ENCODE data around the gene ZNF428. TPM values are rescaled to one million over a fixed set of nuclear protein-coding genes. Genes with fewer than 3 reads are reported as not detected.

ZNF428 gene
- total RNA-seq, 2 donors from 2014 or later: 51.7 to 108 TPM

GRCh38 chr19:43611788-43612187 lies 7.6 kb downstream of the ZNF428 start, which contains the start of gene SRRM5:
TSS of gene SRRM5 (plus strand) at chr19:43612088. CDS start at chr19:43612122, 34 bp downstream.
- DNase-seq (ENCODE audit: low spot score): no peak
- 93% methylated on average over 3 of the region's 3 CpGs for WGBS
- intact Hi-C loops (cut with DNase I): no loop called here
- no peaks in the 10 kb centered on the region for H3K9me3 ChIP-seq
- no peaks in the 10 kb centered on the region for H3K27me3 ChIP-seq (replicated peaks; ENCODE audit: insufficient read depth)
- no peak for TF ChIP-seq CTCF (IDR thresholded peaks at IDR 0.05)
- no peak for TF ChIP-seq POLR2A (IDR thresholded peaks at IDR 0.05)
- no peak for TF ChIP-seq POLR2AphosphoS5 (IDR thresholded peaks at IDR 0.05)
- no peak within 1 kb of the TSS for H3K4me3 ChIP-seq
- H3K36me3 ChIP-seq: no peaks in the 10 kb centered on the region
- peaks cover 3% of the 10 kb centered on the region for H3K4me1 ChIP-seq (replicated peaks)
- H3K27ac ChIP-seq: no peak within 1 kb of the TSS

DNA sequence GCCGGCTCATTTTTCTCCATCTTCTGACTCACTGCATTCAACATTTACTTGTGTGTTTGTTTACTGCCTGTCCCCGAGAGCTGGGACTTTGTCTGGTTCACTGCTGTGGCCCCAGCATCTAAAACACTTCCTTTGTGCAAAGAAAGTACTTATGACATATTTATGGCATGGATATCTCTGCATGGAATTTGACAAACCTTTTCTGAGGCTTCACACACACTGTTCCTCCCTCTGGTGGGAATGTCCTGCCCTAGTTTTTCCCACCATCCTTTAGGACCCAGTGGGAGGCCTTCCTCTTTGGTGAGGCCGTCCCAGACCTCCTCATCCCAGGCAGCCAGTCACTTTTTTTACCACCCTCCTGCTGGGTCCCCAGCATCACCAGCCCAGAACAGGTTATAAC lies 8.9 kb downstream of the ZNF428 start:
- Histone ChIP-seq H3K27ac (no peak overlapping the region), H3K4me1 (replicated peaks) (peaks cover 7% of the 10 kb centered on the region), H3K27me3 (replicated peaks; ENCODE audit: insufficient read depth) (no peaks in the 10 kb centered on the region), H3K4me3 (no peak overlapping the region), H3K9me3 (no peaks in the 10 kb centered on the region), H3K36me3 (no peaks in the 10 kb centered on the region)
- intact Hi-C loops (cut with DNase I): no loop called here
- no peak for DNase-seq (ENCODE audit: low spot score)
- WGBS: 63% methylated on average over 3 of the region's 3 CpGs
- no peak for TF ChIP-seq POLR2A (IDR thresholded peaks at IDR 0.05)
- TF ChIP-seq CTCF (IDR thresholded peaks at IDR 0.05): no peak
- no peak for TF ChIP-seq POLR2AphosphoS5 (IDR thresholded peaks at IDR 0.05)

- TF ChIP-seq POLR2AphosphoS5 (IDR thresholded peaks at IDR 0.05) (no peak), CTCF (IDR thresholded peaks at IDR 0.05) (no peak), POLR2A (IDR thresholded peaks at IDR 0.05) (no peak)
- intact Hi-C loops (cut with DNase I): no loop called here
- Histone ChIP-seq H3K36me3 (no peaks in the 10 kb centered on the region), H3K27ac (no peak overlapping the region), H3K4me1 (replicated peaks) (peaks cover 7% of the 10 kb centered on the region), H3K4me3 (no peak overlapping the region), H3K27me3 (replicated peaks; ENCODE audit: insufficient read depth) (no peaks in the 10 kb centered on the region), H3K9me3 (no peaks in the 10 kb centered on the region)
- WGBS: 86% methylated on average over 7 of the region's 7 CpGs
- DNase-seq (ENCODE audit: low spot score): no peak
These were observed 9.6 kb downstream of the ZNF428 start for GRCh38 chr19:43609872-43610271.

DNA sequence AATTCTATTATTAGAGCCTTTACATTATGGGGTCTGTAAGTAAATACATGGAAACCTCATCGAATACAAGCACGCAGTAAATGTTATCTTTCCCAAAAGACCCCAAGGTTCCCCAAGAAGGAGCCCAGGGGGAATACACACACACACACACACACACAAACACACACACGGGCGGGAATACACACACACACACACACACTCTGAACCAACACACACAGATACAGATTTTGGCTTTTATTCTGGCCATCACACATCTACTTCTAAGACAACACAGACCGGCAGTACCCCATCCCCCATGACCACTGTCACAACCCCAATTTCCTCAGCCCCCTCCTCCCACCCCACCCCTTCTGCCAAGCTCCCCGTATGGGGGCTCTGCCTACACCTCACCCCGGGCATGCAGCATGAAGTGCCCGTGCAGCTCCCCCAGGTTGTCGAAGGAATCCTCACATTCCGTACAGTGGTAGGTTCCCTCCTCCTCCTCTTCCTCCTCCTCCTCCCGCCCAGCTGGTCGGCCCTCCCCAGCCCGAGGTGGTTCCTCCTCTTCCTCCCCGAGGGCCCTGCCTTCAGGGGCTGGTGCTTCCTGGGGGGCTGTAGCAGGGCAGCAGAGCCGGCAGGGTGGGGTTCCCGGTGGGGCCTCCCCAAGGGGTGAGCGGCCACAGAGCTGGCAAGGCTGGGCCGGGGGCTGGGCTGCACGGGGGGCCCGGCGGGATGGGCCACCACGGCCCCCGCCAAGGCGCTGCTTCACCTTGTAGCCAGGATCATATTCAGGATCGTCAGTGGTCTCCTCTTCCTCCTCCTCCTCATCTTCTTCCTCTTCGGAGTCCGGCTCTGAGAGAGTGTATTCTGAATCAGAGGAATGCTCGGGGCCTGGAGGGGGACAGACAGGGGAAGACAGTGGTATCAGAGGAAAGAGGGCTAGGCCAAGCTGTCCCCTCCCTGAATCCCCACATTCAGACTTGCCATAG lies 11.9 kb downstream of the ZNF428 start:
- H3K9me3 ChIP-seq: no peaks in the 10 kb centered on the region
- H3K36me3 ChIP-seq: no peaks in the 10 kb centered on the region
- intact Hi-C loops (cut with DNase I): no loop called here
- 40% methylated on average over 26 of the region's 28 CpGs for WGBS
- H3K27ac ChIP-seq: peak overlapping the region; percentile 65 to 70
- peaks cover 7% of the 10 kb centered on the region for H3K4me1 ChIP-seq (replicated peaks)
- TF ChIP-seq POLR2AphosphoS5 (IDR thresholded peaks at IDR 0.05) (no peak), POLR2A (IDR thresholded peaks at IDR 0.05) (no peak), CTCF (IDR thresholded peaks at IDR 0.05) (no peak)
- peak overlapping the region in 1 of 2 donors; percentile 1 for H3K4me3 ChIP-seq
- H3K27me3 ChIP-seq (replicated peaks; ENCODE audit: insufficient read depth): no peaks in the 10 kb centered on the region
- no peak for DNase-seq (ENCODE audit: low spot score)

All from prostate gland (tissue), 2 donors.